EH (cell line): ENCODE measurements around the gene GFRA1.

Experiments used
- DNase-seq: peaks from one replicate; pipeline ENCODE4 v3.0.0-alpha.2; 2015; ENCODE audit warnings: low read depth

The GFRA1 gene

DNA sequence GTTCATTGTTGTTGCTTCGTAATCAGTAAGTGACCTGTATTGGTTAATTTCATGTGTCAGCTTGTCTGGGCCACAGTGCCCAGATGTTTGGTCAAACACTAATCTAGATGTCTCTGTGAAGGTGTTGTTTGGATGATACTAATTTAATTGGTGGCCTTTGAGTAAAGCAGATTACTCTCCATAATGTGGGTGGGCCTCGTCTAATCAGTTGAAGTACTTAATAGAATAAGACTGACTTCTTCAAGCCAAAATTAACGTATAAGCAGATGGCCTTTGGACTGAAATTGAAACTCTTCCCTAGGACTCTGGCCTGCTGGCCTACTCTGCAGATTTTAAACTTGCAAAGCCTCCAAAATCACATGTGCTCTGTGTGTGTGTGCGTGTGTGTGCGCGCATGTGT, 245.7 kb downstream of the GFRA1 start:
- no peak for DNase-seq

DNA sequence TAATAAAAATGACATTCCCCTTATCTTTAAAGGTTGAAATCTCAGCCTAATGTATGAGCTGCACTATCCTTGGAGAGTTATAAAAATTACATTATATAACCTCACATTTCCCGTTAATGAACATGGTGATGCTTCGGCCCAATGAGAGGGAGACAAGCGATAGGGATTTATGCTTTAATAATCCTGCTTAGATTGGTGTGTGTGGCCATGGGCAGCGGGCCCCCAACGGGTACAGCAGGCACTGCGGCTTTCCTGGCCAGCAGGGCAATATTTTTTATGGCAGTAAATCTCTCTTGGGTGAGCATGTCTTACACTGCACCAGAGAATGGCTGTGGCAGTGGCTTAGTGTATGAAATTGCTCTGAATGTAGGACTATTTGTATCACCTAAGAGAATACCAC, 246.3 kb downstream of the GFRA1 start:
- no peak for DNase-seq

DNA sequence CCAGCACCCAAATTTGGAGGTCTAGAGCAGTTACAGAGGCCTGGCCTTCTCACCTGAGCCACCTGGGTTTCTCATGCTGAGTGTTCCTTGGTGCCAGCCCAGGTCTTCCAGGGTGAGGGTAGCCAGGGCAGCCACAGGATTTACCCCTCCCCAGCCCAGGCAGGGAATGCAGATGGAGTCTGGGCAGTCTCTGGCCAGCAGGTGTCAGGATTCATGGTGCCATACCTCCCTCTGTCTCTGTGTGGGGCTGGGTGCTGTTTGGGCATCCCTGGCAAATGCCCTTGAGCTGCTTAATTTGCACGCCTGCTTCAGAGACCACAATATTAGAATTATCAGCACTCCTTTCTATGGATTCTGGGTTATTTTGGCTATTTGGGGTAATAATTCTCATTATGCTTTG, 246.7 kb downstream of the GFRA1 start:
- DNase-seq = no peak

DNA sequence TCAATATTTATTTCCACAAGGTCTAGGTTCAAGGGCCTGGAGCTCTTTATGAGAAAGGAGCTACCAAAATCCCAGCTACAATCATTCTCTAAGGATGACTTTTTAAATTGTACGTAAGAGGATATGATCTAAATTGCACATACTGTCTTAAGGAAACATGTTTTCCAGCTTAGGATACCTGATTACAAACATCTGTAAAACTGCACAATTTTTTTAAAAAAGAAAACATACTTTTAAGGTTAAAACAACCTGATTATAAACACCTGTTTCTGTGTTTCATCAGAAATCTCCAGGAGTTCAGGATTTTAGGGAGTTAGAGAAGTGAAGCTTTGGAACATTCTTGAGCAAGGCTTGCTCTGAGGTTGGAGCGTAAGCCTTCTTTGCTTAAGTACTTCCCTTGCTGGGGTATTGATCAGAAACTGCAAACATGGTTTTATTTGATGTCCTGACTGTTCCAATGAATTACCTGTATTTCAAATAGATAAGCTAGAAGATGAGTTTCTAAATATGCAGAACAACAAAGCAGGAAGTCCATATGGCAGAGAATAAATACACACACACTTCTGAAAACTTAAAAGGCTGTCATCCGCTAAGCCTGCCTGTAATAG, 248.6 kb downstream of the GFRA1 start:
- DNase-seq = no peak

DNA sequence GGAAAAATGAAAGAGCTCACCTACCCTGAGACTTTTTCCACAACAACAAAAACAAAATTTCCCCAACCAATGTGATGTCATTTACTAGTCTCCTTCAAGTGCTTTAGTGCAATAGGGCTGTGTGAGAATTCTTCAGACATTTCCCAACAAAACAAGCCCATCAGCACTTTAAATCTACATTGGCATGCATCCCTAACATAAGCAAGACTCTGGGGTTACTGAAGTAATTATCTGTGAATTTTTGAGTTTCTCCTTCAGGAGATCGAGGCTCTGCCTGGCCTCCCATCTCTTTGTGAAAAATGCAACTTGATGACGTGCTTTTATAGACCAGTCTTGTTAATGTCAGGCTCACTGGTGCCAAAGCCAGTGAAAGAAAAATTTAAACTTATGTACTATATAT, 255.6 kb downstream of the GFRA1 start:
- no peak for DNase-seq

DNA sequence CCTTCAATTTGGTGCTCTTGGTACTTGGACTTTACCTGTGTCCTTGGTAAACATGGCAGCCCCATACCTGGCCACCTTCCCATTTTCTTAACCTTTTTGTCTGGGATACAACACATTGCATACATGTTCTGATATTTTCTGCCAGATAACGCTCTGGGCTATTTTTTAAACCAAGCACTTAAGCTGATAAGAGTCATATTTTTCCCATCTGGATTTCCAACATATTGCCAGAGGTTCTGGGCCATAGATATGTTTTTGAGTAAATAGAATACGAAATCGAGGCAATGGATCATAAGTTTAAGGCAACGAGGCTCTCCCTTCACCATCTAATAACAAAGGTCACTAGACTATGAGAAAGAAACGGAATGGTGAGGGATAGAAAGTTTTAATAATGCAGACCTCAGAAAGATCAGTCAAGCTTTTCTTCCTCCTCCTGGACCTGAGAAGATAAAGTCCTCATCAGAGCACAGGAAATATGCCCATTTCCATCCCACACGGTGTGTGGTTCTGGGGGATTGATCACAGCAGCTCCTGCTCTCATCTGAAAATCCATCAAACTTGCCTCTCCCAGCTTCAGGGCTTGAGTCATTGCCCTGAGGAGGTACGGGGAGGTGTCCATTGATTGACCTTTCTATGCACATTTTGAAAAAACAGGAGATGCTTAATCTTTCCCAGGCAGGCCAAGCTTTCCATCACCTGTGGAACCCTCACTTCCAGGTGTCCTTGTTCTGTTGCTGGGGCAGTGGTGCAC, 257.2 kb downstream of the GFRA1 start:
- DNase-seq = no peak

DNA sequence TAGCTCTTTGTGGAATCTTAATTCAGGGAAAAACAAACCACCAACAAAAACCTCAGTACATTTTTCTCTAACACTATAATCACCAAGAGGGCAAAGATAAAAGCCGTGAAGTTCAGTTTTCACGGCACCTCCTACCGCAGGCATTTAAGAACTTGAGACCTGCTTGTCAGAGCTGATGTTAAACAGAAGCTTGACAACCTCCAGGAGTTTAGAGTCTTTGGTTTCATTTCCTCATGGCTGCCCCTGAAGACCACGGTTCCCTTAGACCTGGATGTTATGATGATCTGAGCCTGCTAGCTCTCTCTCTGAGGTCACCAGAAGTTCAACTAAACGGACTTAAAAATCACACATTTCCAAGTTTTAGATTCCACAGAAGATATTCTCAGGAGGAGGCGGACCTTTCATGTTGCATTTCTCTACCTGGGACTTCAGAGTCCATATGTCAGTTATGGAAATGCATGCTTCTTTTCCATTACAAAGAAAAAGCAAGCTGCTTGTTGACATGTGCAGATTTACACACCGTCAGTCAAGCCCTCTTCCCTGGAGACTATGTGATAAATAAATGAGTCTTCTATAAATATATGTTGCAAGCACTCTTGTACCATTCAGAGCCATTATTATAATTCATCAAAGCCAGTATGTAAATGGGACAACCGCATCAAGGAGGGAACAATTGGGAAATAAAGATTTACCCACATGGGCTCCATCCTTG, 258.0 kb downstream of the GFRA1 start:
- DNase-seq = no peak

DNA sequence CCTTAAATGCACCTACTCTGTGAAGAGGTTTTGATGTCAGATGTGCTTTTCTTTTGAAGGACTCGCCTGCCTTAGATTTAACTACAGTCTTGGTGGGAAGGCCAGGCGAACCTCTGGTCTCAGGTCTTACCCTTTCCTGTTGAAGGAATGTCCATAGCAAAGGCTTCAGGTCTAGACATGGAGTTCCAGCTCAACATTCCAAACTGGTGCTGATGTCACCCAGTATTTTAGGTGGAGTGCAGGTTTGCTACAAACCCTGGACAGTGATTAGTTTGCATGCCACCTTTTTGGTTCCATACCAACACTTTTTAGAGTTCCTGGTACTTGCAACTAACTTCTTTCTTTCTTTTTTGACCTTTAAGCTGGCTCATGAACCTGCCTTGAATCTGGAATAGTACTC, 258.7 kb downstream of the GFRA1 start:
- no peak for DNase-seq

DNA sequence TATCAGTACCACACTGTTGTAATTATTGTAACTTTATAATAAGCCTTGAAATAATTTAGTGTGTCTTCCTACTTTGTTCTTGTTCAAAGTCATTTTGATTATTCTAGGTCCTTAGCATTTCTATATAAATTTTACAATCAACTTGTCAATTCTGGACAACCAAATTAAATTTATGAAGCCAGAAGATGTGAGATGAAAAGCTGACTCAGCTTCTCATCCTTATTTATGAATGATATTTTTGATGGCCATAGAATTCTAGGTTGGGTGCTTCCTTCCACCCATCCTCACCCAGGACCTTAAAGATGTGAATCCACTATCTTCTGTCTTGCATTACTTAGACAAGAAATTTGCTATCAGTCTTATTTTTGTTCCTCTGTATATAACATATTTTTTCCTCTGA, 261.1 kb downstream of the GFRA1 start:
- DNase-seq = no peak

DNA sequence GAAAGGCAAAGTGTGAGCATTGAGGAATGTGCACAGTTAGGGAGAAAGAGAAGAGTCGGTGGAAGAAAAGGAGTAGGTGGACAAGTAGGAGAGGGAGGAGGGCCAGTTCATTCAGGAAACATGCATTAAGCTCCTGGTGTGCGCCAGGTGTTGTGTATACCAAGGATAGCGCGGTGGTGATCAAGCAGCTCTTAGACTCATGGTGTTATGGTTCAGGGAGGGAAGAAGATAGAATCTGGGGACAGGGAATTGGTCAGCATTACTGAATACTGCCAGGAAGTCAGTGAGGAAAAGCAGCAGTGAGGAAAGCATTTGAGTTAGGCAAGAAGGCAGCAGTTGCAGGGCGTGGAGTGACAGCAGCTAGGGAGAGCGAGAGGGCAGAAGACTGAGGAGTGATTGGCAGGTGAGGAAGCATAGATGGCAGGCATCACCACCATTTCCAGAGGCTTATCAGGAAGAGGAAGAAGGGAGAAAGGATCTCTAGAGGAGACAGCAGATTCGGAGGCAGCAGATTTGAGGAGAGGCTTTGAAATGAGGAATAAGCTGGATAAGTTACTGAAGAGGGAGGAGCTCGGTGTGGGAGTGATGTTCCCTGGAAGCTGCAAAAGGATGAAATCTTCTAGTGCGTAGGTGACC, 265.6 kb downstream of the GFRA1 start:
- DNase-seq = no peak
